GM18526 (cell line): ENCODE measurements around the gene RBBP4.

Source experiments
- POLR2A ChIP-seq: IDR thresholded peaks from 3 replicates; pipeline ENCODE4 v1.6.1; 2011; ENCODE audit not compliant: insufficient read length; ENCODE audit errors: extremely low read depth

RBBP4 gene

DNA sequence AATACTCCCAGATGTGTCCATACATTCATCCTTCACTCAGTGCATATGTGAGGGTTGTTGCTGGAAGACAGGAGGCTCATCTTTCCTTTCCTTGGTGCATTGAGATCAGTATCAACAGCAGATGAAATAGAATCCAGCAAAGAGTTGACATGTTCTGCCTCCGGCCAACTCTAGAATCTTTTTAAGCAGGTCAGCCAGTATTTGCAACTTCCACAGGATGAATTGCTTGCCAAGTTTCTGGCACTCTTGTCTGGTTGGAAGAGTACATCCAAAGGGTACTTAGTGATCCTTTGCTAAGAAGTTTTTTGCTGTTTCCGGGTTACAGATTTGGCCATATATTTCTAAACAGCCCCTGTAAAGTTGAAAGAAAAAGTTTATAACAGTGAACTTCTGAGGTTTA lies 30.5 kb downstream of the RBBP4 start:
- TF ChIP-seq POLR2A = no peak

DNA sequence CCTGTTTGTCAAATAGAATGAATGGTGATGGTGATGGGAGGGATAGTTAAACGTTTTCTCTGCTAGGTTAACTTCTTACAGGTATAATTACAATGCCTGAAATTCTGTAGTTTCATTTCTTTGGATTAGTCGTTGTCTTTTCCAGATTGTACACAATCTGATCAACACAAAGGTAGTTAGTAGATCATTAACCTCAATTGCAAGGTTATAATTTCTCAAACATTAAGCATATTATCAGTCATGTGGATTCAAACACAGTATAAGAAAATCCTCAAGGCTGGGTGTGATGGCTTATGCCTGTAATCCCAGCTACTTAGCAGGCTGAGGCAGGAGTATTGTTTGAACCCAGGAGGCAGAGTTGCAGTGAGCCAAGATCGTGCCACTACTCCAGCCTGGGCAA lies 31.0 kb downstream of the RBBP4 start:
- no peak for TF ChIP-seq POLR2A

DNA sequence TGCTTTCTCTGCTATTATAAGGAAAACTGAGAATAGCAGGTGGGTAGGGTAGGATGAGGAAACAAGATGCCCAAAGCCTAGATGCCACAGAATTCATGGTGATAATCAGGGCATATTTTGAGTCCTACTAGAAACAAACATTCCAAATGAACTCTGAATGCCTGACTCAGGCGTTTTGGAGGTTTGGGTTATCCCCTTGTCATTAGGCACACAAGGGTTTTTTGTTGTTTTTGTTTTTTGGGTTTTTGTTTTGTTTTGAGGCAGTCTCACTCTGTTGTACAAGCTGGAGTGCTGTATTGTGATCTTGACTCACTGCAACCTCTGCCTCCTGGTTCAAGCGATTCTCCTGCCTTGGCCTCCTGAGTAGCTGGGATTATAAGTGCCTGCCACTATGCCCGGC lies 32.4 kb downstream of the RBBP4 start:
- no peak for TF ChIP-seq POLR2A

DNA sequence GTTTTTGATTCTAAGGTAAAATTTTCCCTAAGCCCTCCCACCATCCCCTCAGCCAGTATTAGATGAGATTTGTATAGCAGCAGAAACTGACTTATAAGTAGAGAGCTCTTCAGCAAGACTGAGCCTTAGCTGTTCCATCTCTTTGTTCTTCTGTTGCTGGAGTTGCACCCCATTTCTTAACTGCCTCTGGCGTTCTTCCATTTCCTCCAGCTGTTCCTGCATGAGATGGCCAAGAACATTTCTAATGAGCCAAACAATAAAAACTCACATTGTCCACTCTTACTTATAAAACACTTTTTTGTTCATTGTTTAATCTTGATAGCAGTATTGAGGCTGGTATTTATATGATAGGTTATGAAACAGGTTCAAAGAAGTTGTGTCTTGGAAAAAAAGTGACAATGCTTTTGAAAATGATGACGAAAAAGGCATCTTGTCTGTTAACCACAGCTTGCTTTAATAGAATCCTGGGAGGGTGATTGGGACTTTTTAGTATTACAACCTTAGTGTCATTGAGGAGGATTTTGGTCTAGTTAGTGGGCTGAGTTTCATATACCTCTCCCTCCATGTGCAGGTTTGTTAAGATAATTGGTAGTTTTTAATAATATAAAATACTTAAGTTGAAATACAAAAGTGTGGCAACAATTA lies 33.3 kb downstream of the RBBP4 start:
- TF ChIP-seq POLR2A = no peak

DNA sequence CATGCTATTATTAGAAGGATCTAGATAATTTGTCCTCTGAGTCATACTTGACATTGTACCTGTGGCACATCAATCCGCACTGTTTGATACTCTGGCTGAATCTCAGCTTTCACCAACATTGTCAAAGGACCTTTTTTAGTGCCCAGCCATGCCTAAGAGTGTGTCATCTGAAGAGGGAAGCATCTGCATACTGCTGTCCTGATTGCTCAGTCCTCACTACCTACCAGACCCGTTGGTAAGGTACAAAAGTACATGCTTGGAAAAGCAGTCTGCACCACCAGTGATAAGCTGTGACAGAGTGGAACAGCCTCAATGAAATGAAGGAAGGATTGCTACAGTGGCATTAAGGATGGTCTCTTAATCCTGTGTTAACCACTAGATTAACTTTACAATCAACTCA lies 34.5 kb downstream of the RBBP4 start:
- TF ChIP-seq POLR2A = no peak

GRCh38 chr1:32686387-32686786 lies 35.4 kb downstream of the RBBP4 start:
- no peak for TF ChIP-seq POLR2A

GRCh38 chr1:32693455-32694174 lies 42.6 kb downstream of the RBBP4 start:
- TF ChIP-seq POLR2A = no peak

- TF ChIP-seq POLR2A = no peak
These were observed 44.3 kb downstream of the RBBP4 start for GRCh38 chr1:32695098-32695904.

- no peak for TF ChIP-seq POLR2A
These were observed 45.0 kb downstream of the RBBP4 start for GRCh38 chr1:32696041-32696440.

DNA sequence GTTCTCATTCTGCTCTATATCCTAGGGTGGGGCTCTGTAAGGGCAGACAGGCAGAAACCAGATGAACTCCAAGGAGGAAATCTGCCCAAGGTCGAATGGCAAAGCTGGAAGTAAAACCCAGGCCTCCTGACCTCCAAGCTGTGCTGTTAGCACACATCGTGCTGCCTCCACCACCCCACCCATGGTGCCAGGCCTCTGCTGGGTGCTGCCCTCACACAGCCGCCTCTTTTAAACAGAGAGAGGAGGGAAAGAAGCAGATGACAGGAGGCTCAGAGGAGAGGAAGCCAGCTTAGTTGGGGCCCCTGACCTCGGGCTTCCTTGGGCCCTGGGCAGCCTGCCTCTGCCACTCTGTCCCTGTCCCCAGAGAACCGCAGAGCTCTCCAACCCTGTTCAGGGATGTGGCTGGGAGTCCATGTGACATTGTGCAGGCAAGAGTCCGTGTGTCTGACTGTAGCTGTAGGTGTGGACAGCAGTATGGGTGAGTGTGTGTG lies 50.5 kb downstream of the RBBP4 start:
- no peak for TF ChIP-seq POLR2A

- TF ChIP-seq POLR2A = no peak
These were observed 51.1 kb downstream of the RBBP4 start for GRCh38 chr1:32701951-32702598.

GRCh38 chr1:32702599-32703478 lies 51.8 kb downstream of the RBBP4 start, which contains the start of gene SYNC:
SYNC (minus strand) TSS chr1:32702770; CDS start chr1:32702660, 110 bp downstream.
- no peak for TF ChIP-seq POLR2A

- no peak for TF ChIP-seq POLR2A
These were observed 52.7 kb downstream of the RBBP4 start for GRCh38 chr1:32703479-32704291.
